Fibroblast of lung (primary cell): ENCODE results near the gene TGM5. TPM values are rescaled to one million over a fixed set of nuclear protein-coding genes. Genes with fewer than 3 reads are reported as not detected.

ENCODE experiments used
- DNase-seq, 2 donors: peaks; one replicate each; pipeline versions ENCODE4 v3.0.0 to v3.0.0-alpha.2; 2010; ENCODE audit warnings: low read depth in 2 of 2
- H2AFZ ChIP-seq: 2 replicates; pipeline ENCODE4 v1.5.1; 2012; ENCODE audit warnings: low read length, control low read depth, inconsistent platforms
- H3K27ac ChIP-seq: 2 replicates; pipeline ENCODE4 v1.5.1; 2011; ENCODE audit warnings: low read length, control low read depth; ENCODE audit not compliant: insufficient read depth
- H3K27me3 ChIP-seq: 2 replicates; pipeline ENCODE4 v1.5.1; 2011; ENCODE audit warnings: mild to moderate bottlenecking, low read length; ENCODE audit not compliant: control insufficient read depth, insufficient read depth
- H3K36me3 ChIP-seq: 2 replicates; pipeline ENCODE4 v1.5.1; 2011; ENCODE audit warnings: low read length; ENCODE audit not compliant: control insufficient read depth, insufficient read depth
- H3K4me1 ChIP-seq: 2 replicates; pipeline ENCODE4 v1.5.1; 2011; ENCODE audit warnings: low read length; ENCODE audit not compliant: control insufficient read depth, insufficient read depth; ENCODE audit errors: extremely low read depth
- H3K4me2 ChIP-seq: 2 replicates; pipeline ENCODE4 v1.5.1; 2011; ENCODE audit warnings: low read length, control low read depth; ENCODE audit not compliant: insufficient read depth; ENCODE audit errors: extremely low read depth
- H3K4me3 ChIP-seq, 4 experiments: fragments of 200-600 bp in 1 of 4; sonication (generic) in 1 of 4; replicated peaks in 1 of 4; 2 replicates each; pipeline ENCODE4 v1.5.1; 2011 to 2016; ENCODE audit warnings: low read length in 4 of 4, low read depth in 3 of 4, mild to moderate bottlenecking in 3 of 4, control low read depth in 2 of 4, inconsistent platforms in 1 of 4, mixed read lengths in 1 of 4; ENCODE audit not compliant: insufficient read depth in 1 of 4; ENCODE audit errors: control extremely low read depth in 1 of 4
- H3K79me2 ChIP-seq: 2 replicates; pipeline ENCODE4 v1.5.1; 2012; ENCODE audit warnings: mild to moderate bottlenecking, low read length, inconsistent platforms; ENCODE audit not compliant: control insufficient read depth, insufficient read depth
- H3K9ac ChIP-seq: 2 replicates; pipeline ENCODE4 v1.5.1; 2011; ENCODE audit warnings: mild to moderate bottlenecking, low read length, control low read depth; ENCODE audit not compliant: insufficient read depth
- H3K9me3 ChIP-seq: 2 replicates; pipeline ENCODE4 v1.5.1; 2012; ENCODE audit warnings: low read depth, low read length; ENCODE audit not compliant: control insufficient read depth, insufficient read depth
- H4K20me1 ChIP-seq: 2 replicates; pipeline ENCODE4 v1.5.1; 2011; ENCODE audit warnings: low read length; ENCODE audit not compliant: control insufficient read depth, insufficient read depth; ENCODE audit errors: extremely low read depth
- CTCF ChIP-seq, 2 donors: IDR thresholded peaks in 1 of 2; conservative IDR thresholded peaks in 1 of 2; 1 replicate in 1 of 2; 2 replicates in 1 of 2; pipeline ENCODE4 v1.5.1; 2011 to 2012; ENCODE audit warnings: low read length in 2 of 2, control low read depth in 1 of 2, inconsistent platforms in 1 of 2, low read depth in 1 of 2, mild to moderate bottlenecking in 1 of 2
- EZH2 ChIP-seq: IDR thresholded peaks from 2 replicates; pipeline ENCODE4 v1.5.1; 2012; ENCODE audit warnings: low read length, control low read depth, mild to moderate bottlenecking; ENCODE audit errors: missing control alignments
- polyA plus RNA-seq, 2 donors: library from polyadenylated mRNA; depleted of rRNA in 1 of 2; stranded (reverse) in 1 of 2; unstranded in 1 of 2; fragments of >200 nt; gene quantifications; 2 replicates each; pipeline ENCODE4 v1.2.1, GENCODE V29; 2011 to 2012; ENCODE audit warnings: missing spikeins in 1 of 2
- total RNA-seq: library from RNA; depleted of rRNA; stranded (reverse); fragments of >200 nt; gene quantifications from 2 replicates; pipeline ENCODE4 v1.2.1, GENCODE V29; 2014

TGM5 gene
- total and polyA plus RNA-seq, 2 donors (not counting 1 experiment from before 2014, with no cell fraction given): under 0.01 to 0.03 TPM

GRCh38 chr15:43210172-43210745 lies 56.5 kb downstream of the TGM5 start:
- Histone ChIP-seq H3K9ac (no peak overlapping the region), H3K4me1 (no peaks in the 10 kb centered on the region), H3K27me3 (peaks cover 20% of the 10 kb centered on the region), H3K36me3 (no peaks in the 10 kb centered on the region), H3K9me3 (no peaks in the 10 kb centered on the region), H3K4me3 (no peak overlapping the region), H3K4me2 (no peak overlapping the region), H3K27ac (no peak overlapping the region), H3K79me2 (no peaks in the 10 kb centered on the region), H4K20me1 (no peaks in the 10 kb centered on the region), H2AFZ (no peak overlapping the region)
- TF ChIP-seq CTCF (conservative IDR thresholded peaks at IDR 0.05 in 1 of 2, IDR thresholded peaks at IDR 0.05 in 1 of 2; ENCODE audit: low read depth in 1 of 2, low read length in 2 of 2): no peak
- no peak for DNase-seq

- Histone ChIP-seq H3K9ac (no peak overlapping the region), H3K27me3 (peaks cover 17% of the 10 kb centered on the region), H3K4me2 (no peak overlapping the region), H3K79me2 (no peaks in the 10 kb centered on the region), H3K4me3 (no peak overlapping the region), H3K27ac (no peak overlapping the region), H4K20me1 (no peaks in the 10 kb centered on the region), H3K4me1 (no peaks in the 10 kb centered on the region), H3K36me3 (no peaks in the 10 kb centered on the region), H2AFZ (no peak overlapping the region), H3K9me3 (no peaks in the 10 kb centered on the region)
- no peak for DNase-seq
- no peak for TF ChIP-seq EZH2
- no peak for TF ChIP-seq CTCF (conservative IDR thresholded peaks at IDR 0.05 in 1 of 2, IDR thresholded peaks at IDR 0.05 in 1 of 2; ENCODE audit: low read depth in 1 of 2, low read length in 2 of 2)
Measured at GRCh38 chr15:43209059-43209824, 57.5 kb downstream of the TGM5 start.

GRCh38 chr15:43208052-43209002 lies 58.4 kb downstream of the TGM5 start:
- no peaks in the 10 kb centered on the region for H3K79me2 ChIP-seq
- no peaks in the 10 kb centered on the region for H4K20me1 ChIP-seq
- TF ChIP-seq EZH2: no peak
- TF ChIP-seq CTCF (conservative IDR thresholded peaks at IDR 0.05 in 1 of 2, IDR thresholded peaks at IDR 0.05 in 1 of 2; ENCODE audit: low read depth in 1 of 2, low read length in 2 of 2): no peak
- no peaks in the 10 kb centered on the region for H3K9me3 ChIP-seq
- no peak overlapping the region for H3K4me3 ChIP-seq
- H3K27me3 ChIP-seq: peaks cover 17% of the 10 kb centered on the region
- no peak overlapping the region for H2AFZ ChIP-seq
- H3K4me1 ChIP-seq: no peaks in the 10 kb centered on the region
- H3K36me3 ChIP-seq: no peaks in the 10 kb centered on the region
- H3K4me2 ChIP-seq: no peak overlapping the region
- no peak overlapping the region for H3K9ac ChIP-seq
- H3K27ac ChIP-seq: no peak overlapping the region
- no peak for DNase-seq
